ENCODE data around the gene GPR32. TPM values are rescaled to one million over a fixed set of nuclear protein-coding genes. Genes with fewer than 3 reads are reported as not detected.

The GPR32 gene
- total RNA-seq, 4 donors from 2014 or later: not detected

DNA sequence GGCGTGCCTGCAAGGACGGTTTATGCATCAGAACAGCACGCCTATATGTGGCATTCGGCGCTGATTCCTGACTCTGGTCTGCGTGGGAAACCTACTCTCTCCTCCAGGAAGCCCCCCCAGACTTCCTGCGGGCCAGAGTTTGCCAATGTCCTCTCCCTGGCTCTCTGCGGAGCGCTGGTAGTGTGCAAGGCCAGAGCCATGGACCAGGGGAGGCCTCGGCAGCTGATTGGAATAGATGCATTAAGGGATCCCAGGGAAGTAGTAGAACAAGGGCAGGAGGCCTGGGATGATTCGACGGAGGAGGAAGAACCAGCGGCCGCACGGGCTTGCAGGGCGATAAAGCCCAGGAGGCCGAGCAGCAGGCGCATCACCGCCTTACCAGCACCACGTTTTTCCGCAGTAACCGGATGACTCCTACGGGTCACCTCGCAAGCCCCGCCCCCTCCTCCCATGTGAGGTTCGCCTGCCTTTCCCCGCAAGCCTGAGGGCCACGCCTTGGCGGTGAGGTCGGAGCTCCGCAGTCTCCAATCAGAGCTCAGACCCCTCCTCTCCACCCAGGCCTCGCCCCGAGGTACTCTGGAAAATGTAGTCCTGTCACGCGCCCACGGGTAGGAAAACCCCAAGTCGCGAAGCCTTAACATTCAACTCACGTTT is 42.1 kb upstream of the GPR32 start:
- Histone ChIP-seq H3K4me1 (peaks cover 11 to 37% (median 22%) of the 10 kb centered on the region in 3 donors), H3K9me3 (no peaks in the 10 kb centered on the region), H3K36me3 (no peaks in the 10 kb centered on the region), H3K27me3 (peaks cover 0 to 79% (median 0%) of the 10 kb centered on the region in 4 donors), H3K4me3 (peak overlapping the region in 1 of 4 donors; percentile 12), H3K27ac (no peak overlapping the region)
- intact Hi-C loops (cut with DNase I): no loop called here
- TF ChIP-seq, protein P1, sequence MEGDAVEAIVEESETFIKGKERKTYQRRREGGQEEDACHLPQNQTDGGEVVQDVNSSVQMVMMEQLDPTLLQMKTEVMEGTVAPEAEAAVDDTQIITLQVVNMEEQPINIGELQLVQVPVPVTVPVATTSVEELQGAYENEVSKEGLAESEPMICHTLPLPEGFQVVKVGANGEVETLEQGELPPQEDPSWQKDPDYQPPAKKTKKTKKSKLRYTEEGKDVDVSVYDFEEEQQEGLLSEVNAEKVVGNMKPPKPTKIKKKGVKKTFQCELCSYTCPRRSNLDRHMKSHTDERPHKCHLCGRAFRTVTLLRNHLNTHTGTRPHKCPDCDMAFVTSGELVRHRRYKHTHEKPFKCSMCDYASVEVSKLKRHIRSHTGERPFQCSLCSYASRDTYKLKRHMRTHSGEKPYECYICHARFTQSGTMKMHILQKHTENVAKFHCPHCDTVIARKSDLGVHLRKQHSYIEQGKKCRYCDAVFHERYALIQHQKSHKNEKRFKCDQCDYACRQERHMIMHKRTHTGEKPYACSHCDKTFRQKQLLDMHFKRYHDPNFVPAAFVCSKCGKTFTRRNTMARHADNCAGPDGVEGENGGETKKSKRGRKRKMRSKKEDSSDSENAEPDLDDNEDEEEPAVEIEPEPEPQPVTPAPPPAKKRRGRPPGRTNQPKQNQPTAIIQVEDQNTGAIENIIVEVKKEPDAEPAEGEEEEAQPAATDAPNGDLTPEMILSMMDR (IDR thresholded peaks at IDR 0.05): no peak
- TF ChIP-seq POLR2A (IDR thresholded peaks at IDR 0.05): no peak
- 19 to 48% methylated on average over 16 to 25 of the region's 39 CpGs for WGBS, 2 donors
- DNase-seq: no peak

DNA sequence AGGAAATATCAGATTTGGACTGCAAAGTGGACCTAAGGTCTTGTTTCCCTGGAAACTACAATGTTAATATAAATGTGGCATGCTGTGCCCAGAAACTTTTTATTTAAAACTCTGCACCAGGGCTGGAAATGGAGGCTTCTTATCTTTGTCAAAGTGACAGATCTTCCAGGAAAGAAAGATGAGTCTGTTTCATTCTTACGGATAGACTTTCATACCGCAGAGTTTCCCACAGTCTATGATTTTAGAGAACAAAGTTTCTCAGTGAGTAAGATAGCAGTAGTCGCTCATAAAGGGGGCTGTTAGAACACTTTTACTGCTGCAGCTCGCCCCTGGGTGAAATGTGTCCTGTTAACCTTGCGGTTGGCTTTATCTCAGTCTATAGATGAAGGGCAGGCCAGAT is 40.4 kb upstream of the GPR32 start:
- Histone ChIP-seq H3K4me3 (no peak overlapping the region), H3K4me1 (peaks cover 5 to 22% (median 12%) of the 10 kb centered on the region in 3 donors), H3K36me3 (no peaks in the 10 kb centered on the region), H3K27me3 (peaks cover 0 to 68% (median 0%) of the 10 kb centered on the region in 4 donors), H3K27ac (no peak overlapping the region), H3K9me3 (no peaks in the 10 kb centered on the region)
- TF ChIP-seq POLR2A (IDR thresholded peaks at IDR 0.05): no peak
- TF ChIP-seq, protein P1 (IDR thresholded peaks at IDR 0.05): no peak
- intact Hi-C loops (cut with DNase I): no loop called here
- 68 to 78% methylated on average over 5 of the region's 5 CpGs for WGBS, 2 donors
- DNase-seq: no peak

DNA sequence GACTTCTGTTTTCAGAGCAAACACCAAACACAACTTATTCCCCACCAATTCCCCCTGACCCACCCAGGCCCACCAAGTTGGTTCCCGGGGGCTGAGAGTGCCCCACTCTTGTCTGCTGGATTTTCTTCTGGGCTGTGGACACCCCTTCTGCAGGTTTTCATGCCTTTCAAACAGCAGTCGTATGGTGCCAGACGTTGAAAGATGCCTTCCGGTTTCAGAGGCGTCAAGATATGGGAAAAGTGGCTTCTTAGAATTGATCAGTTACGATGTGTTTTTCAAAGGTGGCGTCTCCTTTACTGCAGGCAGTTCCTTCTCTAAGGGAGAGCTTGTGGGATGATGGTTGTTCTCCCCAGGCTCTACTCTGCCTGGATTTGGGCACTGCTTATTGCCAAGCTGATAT is 34.4 kb upstream of the GPR32 start:
- Histone ChIP-seq H3K27ac (no peak overlapping the region), H3K9me3 (no peaks in the 10 kb centered on the region), H3K36me3 (no peaks in the 10 kb centered on the region), H3K4me1 (peaks cover 0 to 2% (median 0%) of the 10 kb centered on the region in 3 donors), H3K27me3 (peaks cover 0 to 77% (median 0%) of the 10 kb centered on the region in 4 donors), H3K4me3 (no peak overlapping the region)
- DNase-seq: no peak
- intact Hi-C loops (cut with DNase I): no loop called here
- WGBS, 2 donors: 64 to 66% methylated on average over 7 of the region's 7 CpGs
- TF ChIP-seq POLR2A (IDR thresholded peaks at IDR 0.05): no peak
- TF ChIP-seq, protein P1 (IDR thresholded peaks at IDR 0.05): no peak

DNA sequence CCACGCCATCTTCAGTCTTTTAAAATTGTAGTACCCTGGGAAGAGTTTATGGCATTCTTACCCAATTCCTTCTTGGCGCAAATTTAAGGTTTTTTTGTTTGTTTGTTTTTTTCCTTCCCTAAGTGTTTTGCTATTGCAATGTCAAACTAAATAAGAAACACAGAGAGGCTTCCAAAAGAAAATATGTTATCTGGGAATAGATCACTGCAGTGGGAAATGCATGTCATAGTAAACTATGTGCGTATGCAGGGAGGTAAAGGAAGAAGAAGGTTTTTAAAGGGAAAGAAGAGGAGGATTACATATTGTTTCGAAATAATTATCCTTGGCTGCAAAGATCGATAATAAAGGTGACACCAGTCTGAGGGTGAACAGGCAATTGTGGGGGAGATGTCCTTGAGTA is 33.9 kb upstream of the GPR32 start:
- Histone ChIP-seq H3K27me3 (peaks cover 0 to 81% (median 0%) of the 10 kb centered on the region in 4 donors), H3K4me3 (no peak overlapping the region), H3K27ac (no peak overlapping the region), H3K4me1 (peaks cover 0 to 4% (median 0%) of the 10 kb centered on the region in 3 donors), H3K36me3 (no peaks in the 10 kb centered on the region), H3K9me3 (no peaks in the 10 kb centered on the region)
- no peak for TF ChIP-seq POLR2A (IDR thresholded peaks at IDR 0.05)
- TF ChIP-seq, protein P1 (IDR thresholded peaks at IDR 0.05): no peak
- no peak for DNase-seq
- WGBS, 2 donors: 60 to 66% methylated on average over 5 of the region's 5 CpGs
- intact Hi-C loops (cut with DNase I): no loop called here

DNA sequence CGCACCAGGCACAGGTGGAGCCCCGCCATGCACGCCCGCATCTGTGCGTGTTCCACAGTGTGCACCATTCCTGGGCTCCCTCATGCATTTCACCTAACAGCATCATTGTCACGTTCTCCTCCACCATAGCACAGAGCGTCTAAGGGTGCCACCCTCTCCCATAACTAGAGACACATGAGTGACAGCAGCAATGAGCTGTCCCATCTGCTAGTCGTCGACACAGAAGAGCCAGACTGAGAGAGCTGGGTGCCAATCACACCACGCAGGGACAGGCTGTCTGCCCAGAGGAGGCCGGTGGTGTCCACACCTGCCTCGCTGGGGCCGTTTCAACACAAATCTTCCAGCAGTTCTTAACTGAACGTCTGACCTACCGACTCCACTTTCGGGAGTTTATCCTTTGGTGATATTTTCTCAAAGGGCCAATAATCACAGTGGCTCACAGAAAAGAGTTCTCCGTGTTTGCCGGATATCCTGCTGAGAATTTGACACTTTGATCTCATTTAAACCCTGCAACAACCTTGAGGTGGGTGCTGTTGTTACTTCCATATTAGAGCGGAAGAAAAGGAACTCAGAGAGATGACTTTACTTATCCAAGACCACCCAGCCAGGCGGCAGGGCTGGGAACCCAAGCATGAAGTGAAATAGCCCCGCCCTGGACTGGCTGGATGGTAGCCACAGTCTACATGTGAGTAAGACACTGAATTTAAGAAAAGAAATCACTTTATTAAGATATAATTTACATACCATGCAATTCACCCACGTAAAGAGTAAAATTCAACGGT is 30.9 kb upstream of the GPR32 start:
- no peaks in the 10 kb centered on the region for H3K36me3 ChIP-seq
- no peak overlapping the region for H3K27ac ChIP-seq
- H3K9me3 ChIP-seq: no peaks in the 10 kb centered on the region
- peaks cover 0 to 4% (median 0%) of the 10 kb centered on the region in 3 donors for H3K4me1 ChIP-seq
- no peak for DNase-seq
- TF ChIP-seq, protein P1 (IDR thresholded peaks at IDR 0.05): no peak
- TF ChIP-seq POLR2A (IDR thresholded peaks at IDR 0.05): no peak
- intact Hi-C loops (cut with DNase I): no loop called here
- H3K27me3 ChIP-seq: peaks cover 0 to 92% (median 0%) of the 10 kb centered on the region in 4 donors
- WGBS, 2 donors: 75 to 77% methylated on average over 12 to 20 of the region's 23 CpGs
- H3K4me3 ChIP-seq: no peak overlapping the region
